DMS53 treated with DMSO at 0.1 percent for 48 hours (cell line): ENCODE results near the gene BICDL1.
"Not testable (repeated sequence)": the region's sequence is repeated elsewhere in the genome, so short reads cannot be mapped to it uniquely, and the experiment has no call there.

Experiments
- DNase-seq: peaks from one replicate; lab custom pipeline; 2025; ENCODE audit not compliant: unreplicated experiment; lab: John Stamatoyannopoulos, UW

Gene BICDL1

DNA sequence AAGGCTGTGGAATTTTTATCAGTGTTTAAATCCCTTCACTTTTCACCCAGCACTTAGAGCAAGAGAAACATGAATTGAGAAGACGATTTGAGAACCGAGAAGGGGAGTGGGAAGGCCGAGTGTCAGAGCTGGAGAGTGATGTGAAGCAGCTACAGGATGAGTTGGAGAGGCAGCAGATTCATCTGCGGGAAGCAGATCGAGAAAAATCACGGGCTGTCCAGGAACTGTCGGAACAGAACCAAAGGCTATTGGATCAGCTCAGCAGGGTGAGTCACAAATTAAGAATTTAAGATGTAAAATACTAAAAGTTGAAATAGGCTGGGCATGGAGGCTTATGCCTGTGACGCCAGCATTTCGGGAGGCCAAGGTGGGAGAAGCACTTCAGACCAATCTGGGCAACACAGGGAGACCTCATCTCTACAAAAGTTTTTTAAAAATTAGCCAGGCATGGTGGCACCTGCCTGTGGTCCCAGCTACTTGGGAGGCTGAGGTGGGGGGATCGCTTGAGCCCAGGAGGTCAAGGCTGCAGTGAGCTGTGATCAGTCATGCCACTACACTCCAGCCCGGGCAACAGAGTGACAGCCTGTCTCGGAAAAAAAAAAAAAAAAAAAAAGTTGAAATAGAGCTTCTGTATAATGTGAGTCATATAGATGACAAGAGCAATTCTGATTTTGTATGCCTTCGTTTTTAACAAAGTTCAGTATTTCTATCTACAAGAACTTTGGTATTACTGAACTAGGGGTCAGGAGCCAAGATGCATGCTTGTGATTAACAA lies 9.6 kb downstream of the BICDL1 start:
- no peak for DNase-seq

DNA sequence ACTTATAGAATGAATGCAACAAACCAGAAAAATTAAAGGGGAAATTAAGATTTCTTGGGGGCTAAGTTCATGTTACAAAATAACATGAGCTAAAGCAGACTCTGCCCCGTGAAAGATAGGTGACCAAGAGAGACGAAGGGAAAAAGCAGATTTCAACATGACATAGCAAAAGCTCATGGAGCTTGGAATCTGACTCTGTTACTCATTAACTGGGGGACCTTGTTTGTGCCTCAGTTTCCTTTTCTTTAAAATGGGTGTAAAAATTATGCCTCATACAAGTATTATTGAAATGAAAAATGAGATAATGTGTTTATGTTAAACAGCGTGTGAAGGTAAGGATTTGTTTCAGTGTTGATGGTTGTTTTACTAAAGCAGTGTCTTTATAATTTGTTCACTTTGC lies 11.5 kb downstream of the BICDL1 start:
- no peak for DNase-seq

DNA sequence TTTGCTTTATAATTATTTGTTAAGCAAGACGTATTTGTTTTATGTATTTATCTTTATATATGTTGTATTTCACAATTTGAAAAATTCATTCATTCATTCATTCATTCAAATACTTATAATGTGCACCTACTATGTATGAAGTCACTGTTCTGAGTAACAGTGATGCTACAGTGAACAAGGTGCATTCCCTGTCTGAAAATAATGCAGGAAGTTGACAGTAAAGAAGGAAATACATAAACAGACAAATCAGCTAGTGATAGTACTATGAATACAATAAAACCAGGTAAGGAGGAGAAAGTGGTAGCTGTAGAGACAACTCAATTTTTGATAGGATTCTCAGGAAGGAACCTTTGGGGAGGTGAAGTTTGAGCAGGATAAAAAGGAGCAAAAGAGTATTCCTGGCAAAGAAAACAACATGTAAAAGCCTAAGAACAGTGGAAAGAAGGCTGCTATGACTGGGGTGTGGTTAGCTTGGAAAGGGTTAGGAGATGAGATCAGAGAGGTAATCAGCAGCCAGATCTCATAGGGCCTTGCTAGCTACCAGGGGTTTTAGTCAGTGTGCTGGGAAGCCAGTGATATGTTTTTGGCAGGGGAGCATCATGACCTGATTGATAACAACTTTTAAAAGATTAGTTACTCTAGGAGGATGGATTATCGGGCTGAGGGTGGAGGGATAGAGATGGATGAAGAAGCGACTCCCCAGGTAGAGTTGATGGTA lies 17.4 kb downstream of the BICDL1 start:
- no peak for DNase-seq

DNA sequence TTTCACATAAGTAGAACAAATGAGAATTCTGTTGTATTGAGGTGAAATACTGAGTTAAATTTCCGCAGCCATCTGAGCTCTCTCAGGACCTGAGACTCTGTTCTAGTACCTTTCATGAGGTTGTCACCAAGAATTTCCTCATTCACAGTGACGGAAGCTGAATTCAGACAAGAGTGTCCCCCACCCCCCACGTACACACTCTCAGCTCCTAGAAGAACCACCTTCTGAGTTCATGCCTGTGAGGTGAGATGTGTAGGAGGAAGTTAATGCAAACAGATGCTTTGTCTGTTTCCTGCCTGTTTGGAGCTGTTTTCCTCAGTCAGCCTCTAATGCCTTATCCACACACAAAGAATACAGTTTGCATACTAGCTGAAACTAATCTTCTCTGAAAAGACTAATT lies 18.2 kb downstream of the BICDL1 start:
- no peak for DNase-seq

DNA sequence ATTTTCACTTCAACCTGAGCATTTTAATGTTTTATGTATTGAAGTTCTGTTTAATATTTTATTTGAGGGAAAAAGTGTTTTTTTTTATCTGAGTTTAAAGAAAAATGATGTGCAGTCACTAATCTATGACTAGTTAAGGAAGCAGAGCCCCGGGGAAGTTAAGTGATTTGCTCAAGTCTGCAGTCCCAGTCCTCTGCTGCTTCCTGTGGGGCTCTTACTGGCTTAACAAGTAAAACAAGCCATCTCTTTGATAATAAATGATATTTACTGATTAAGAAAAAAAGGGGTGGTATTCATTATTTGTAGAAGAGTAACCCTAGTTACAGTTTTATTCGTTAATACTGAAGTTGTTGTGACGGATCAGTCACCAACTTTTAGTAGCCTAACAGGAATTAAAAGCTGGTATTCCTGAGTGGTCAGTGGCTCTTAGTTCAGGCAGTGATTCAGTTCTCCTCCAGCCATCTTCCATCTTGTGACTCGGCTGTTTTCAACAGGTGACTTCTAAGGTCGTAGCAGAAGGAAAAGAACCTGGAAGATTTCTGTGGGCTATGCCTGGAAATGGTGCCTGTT lies 21.7 kb downstream of the BICDL1 start:
- DNase-seq, result no peak

DNA sequence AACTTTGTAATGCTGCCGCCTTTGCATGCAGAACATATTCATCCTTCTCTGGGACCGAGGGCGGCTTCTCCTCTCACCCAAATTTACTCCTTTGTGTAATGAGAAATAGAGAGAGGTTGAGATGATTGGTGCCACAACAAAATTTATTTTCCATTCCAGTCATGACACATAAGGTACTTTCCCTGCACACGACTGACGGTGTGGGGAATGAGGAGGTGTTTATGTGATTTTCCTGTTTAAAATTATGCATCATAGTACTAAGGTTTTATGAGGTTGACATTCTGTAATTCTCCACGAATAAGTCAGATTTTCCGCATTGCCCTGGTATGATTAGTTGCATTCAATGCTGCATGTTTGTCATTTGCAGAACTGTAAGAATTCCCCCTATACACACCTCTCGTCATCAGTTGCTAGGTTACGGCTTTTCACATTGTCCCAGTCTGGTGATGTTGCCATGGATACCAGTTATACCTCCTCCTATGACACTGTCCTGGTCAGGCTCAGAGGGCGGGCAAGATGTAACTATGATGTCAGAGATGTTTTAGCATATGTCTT lies 23.1 kb downstream of the BICDL1 start:
- DNase-seq, result no peak

DNA sequence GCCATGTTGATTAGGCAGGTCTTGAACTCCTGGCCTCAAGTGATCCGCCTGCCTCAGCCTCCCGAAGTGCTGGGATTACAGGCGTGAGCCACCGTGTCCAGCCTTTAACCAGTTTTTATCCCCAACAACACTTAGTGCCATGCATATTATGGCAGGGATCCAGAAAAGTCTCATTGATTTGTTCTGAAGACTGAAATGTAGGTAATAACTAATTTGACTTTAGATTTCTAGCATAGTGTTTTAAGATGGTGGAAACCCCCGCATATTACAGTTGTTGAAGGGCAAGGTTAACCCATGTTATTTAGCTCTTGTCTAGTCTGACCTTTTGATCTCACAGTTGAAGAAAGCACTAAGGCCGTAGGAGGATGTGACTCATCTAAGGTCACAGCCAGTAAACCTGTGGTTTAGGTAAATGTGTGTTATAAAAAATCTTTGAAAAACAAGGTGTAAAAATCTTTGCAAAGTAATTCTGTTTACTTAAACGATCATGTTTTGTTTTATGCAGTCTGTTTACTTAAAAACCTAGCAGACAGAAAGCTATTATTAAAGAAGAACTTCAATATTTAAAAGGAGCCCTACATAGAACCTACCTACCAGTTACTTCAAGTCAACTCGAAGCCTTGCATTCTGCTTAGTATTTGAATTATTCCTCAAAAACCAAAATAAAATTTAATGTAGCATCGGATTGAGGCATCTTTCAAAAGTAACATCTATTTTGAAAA lies 24.8 kb downstream of the BICDL1 start:
- peak; percentile 10 for DNase-seq

DNA sequence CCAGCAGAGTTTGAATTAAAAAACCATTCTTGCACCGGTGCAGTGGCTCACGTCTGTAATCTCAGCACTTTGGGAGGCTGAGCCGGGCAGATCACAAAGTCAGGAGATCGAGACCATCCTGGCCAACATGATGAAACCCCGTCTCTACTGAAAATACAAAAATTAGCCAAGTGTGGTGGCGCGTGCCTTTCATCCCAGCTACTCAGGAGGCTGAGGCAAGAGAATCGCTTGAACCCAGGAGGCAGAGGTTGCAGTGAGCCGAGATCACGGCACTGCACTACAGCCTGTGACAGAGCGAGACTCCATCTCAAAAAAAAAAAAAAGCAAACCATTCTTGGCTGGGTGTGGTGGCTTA lies 25.3 kb downstream of the BICDL1 start:
- not testable (repeated sequence) for DNase-seq

DNA sequence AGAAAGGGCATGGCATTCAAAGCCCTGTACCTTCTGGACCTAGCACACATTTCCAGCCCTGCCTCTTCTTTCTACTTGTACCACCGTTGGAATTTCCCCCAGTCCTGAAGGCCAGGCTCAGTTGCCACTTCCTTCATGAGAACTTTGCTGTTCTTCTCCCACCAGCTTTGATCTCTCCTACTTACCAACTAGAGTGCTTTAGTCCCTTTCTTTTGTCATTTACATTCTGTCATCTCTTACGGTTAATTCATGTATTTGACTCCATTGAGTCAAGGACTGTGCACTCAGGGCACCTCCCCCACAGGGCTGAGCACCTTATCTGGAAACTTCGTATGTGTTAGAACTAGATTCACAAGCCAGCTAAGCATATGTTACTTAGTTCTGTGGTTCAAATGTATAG lies 26.3 kb downstream of the BICDL1 start:
- no peak for DNase-seq

DNA sequence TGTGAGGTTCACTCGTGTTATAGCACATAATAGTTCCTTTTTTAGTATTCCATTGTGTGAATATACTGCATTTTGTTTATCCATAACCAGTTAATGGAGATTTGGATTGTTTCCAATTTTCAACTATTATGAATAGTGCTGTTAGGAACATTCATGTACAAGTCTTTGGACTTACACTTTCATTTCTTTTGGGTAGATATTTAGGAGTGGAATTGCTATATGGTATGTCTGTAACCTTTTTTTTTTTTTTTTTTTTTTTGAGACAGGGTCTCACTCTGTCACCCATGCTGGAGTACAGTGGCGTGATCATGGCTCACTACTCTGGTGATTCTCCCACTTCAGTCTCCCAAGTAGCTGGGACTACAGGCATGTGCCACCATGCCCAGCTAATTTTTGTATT lies 27.2 kb downstream of the BICDL1 start:
- not testable (repeated sequence) for DNase-seq

DNA sequence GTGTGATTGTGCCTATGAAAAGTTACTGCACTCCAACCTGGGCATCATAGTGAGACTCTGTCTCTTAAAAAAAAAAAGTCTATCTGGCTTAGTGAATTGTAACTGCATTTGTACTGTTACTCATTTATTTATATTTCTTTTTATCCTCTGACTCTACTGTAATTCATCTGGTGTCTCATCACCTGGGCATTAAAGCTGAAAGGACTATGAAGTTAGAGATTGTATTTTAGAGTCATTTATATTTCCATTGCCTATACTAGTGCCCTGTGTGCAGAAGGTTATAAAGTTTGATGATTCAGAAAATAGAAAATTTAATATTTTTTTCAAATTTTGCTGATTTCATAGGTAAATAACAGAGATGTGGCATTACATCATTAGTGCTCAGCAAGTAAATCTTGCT lies 30.2 kb downstream of the BICDL1 start:
- DNase-seq, result no peak

DNA sequence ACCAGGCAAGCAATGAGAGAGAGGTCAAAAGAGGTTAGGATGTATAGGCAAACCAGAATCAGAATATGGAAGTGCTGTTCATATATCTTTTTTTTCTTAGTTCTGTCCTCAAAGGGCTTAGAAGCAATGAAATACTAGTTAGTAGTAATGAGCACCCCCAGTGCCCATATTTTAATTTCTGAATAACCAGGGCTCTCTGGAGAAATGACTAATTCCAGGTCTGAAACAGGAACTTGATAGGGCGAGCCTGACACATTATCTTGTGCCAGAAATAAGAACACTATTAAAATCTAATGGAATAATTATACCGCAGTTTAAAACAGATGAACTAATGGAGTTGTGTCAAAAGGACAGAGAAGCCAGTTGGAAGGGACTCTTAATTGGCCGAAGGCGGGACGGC lies 30.9 kb downstream of the BICDL1 start:
- DNase-seq, result no peak

DNA sequence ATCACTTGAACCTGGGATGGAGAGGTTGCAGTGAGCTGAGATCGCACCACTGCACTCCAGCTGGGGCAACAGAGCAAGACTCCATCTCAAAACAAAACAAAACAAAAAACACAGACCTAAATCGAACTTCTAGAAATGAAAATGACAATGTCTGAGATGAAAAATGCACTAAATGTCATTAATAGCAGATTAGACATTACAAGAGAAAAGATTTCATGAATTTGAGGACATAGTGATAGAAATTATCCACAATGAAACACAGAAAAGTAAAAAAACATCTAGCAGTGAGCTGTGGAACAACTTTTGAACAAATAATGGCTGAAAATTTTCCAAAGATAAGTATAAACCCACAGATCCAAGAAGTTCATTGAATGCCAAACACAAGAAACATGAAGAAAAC lies 35.2 kb downstream of the BICDL1 start:
- no peak for DNase-seq

DNA sequence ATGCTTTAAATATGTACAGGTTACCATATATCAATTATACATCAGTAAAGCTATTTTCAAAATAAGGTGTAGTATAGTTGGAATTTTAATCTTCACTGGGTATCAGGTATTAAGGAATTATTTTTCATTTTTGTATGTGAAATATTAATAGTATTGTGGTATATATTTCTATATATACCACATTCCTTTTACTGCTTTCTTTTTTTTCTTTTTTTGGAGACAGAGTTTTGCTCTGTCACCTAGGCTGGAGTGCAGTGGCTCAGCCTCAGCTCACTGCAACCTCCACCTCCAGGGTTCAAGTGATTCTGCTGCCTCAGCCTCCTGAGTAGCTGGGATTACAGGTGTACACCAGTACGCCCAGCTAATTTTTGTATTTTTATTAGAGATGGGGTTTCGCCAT lies 36.6 kb downstream of the BICDL1 start:
- DNase-seq, result no peak

DNA sequence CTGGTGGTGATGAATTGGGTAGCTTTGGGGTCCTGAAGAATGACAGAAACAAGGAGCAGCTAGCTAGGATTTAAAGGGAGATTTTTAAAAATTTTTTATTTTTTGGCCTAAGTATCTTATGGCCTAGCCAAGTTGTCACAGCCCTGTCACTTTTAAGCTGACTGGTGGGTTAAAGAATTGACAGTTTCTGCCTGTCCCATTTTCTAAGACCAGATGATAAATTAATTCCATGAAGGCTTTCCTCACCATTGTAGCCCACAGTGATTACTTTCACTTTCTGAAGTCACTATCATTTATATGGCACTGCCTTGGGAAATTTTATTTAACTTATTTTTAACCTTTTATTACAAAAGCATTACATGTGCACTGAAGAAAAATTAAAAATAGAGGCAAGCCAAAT lies 43.2 kb downstream of the BICDL1 start:
- no peak for DNase-seq

DNA sequence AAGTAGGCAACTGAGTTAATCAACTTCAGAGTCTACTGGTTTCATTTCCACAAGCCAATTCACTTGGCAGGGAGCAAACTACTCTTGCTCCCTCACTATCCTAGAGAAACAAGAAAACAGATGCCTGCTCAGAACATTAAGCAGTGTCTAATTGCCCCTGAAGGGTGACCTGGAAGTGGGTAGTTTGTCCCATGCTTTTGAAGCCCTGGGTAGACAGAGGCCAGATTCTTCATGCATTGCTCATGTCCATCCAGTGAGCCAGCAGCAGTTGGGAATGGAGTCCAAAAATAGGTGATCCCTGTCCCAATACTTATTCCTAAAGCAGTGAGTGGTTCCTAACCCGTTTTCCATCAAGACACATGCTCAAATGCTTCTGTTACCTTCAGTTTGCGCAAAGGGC lies 48.8 kb downstream of the BICDL1 start:
- DNase-seq, result no peak

DNA sequence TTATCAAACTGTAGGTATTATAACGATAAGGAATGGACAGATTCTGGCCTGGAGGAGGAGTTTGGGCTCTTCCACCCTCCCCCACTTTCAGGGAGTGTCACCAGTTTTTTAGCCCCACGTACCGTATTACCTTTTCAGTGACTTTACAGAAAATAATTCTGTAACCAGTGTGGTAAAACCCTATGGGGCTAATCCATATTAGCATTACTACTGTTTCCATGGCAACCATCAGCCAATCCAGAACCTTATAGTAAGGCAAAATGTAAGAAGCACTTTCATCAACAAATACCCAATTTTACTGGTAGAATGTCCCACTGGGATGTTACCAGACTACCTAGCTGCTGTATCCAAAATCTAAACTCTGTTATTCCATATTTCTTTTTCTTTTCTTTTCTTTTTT lies 50.7 kb downstream of the BICDL1 start:
- DNase-seq, result no peak

DNA sequence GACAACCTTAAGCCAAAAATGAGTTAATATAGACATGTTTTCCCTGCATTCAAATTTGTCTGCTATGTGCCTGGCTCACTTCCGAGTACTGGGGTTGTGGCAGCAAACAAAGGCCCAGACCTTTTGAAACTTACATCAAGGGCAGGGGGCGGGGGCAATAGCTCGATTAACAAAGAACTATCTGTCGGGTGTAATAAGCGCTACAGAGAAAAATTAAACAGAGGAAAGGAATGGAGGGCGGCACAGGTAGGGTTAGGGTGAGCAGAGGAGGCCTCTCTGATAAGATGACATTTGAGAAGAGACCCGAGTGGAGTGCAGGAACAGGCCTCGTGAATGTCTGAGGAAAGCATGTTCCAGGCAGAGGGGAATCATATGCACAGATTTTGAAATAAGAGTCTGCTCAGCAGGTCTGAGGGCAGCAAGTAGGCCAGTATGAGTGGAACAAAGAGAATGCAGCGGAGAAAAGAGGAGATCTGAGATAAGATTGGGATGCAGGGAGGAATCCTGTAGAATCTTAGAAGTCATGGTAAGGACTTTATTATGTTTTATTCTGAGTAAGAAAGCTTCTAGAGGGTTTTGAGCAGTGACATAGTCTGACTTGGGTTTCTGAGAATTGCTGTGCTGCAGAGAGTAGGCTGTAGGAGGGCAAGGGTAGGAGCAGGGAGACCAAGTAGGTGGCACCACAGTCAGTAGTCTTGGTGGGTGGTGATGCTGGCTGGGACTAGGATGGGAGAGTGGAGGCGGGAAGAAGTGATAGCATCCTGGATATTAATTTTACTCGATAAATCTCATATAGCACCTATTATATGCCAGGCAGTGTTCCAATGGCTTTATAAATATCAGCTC lies 52.6 kb downstream of the BICDL1 start:
- DNase-seq, result no peak

DNA sequence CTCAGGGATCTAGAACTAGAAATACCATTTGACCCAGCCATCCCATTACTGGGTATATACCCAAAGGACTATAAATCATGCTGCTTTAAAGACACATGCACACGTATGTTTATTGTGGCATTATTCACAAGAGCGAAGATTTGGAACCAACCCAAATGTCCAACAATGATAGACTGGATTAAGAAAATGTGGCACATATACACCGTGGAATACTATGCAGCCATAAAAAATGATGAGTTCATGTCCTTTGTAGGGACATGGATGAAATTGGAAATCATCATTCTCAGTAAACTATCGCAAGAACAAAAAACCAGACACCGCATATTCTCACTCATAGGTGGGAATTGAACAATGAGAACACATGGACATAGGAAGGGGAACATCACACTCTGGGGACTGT lies 56.3 kb downstream of the BICDL1 start:
- not testable (repeated sequence) for DNase-seq

DNA sequence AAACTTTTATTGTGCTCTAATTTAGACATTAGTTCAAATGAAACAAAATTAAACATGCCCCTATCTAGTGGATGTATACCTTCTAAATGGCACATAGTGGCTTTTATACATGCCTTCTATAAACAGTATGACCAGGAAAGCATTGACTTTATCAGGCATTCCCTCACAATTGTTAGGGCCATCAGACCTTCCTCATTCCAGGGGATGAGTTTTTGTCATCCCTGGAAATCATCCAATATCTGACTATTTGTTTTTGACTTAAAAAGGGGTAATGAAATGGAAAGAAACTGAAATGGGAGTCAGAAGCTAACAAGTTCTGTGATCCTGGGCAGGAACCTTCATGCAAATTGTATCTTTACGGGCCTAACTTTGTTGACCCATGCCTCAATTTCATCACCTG lies 58.0 kb downstream of the BICDL1 start:
- DNase-seq, result no peak

DNA sequence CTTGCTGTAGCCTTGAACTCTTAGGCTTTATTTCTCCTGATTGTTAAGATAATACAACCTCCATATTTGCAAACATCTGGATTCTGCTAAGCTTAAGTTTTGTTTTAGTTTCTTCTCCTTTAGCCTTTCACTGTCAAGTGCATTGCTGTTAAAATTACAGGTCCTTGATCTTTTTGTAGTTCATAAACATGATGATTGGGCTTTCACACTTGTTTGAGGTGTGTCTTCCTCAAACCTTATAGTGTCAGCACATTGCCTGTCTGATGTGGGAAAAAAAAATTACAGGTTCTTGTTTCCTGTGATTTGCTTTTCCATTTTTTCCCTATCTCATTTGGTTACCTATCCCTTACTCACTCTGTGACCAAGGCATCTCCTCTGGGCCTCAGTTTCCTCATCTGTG lies 59.2 kb downstream of the BICDL1 start:
- no peak for DNase-seq
